Keratinocyte (primary cell): Measurements from ENCODE around the gene TAB3.

Experiments
- CTCF ChIP-seq, 3 experiments: IDR thresholded peaks in 1 of 3; conservative IDR thresholded peaks in 1 of 3; optimal IDR thresholded peaks in 1 of 3; 2 replicates in 2 of 3; 3 replicates in 1 of 3; pipeline versions ENCODE3 to v1.5.1; 2011; ENCODE audit warnings: low read length in 3 of 3, mild to moderate bottlenecking in 3 of 3, moderate library complexity in 2 of 3, control low read depth in 1 of 3, inconsistent platforms in 1 of 3; ENCODE audit not compliant: insufficient read depth in 2 of 3; ENCODE audit errors: extremely low read depth in 1 of 3
- EZH2 ChIP-seq: IDR thresholded peaks from one replicate; pipeline ENCODE4 v1.6.1; 2012; ENCODE audit warnings: inconsistent platforms, mild to moderate bottlenecking, low read length, moderate library complexity

- TF ChIP-seq CTCF (optimal IDR thresholded peaks at IDR 0.05 in 1 of 3, IDR thresholded peaks at IDR 0.05 in 1 of 3, conservative IDR thresholded peaks at IDR 0.05 in 1 of 3; ENCODE audit: extremely low read depth in 1 of 3, insufficient read depth in 2 of 3, low read length in 3 of 3) (no peak), EZH2 (no peak)
These were observed 16.3 kb upstream of the TAB3 start for GRCh38 chrX:30905321-30905720.
